Embryonic facial prominence (tissue), 1 donor: ENCODE measurements around the gene NT5C1A.

ENCODE experiments used
- DNase-seq: peaks from one replicate; pipeline ENCODE4 v3.0.0-alpha.2; 2016; ENCODE audit errors: extremely low spot score

Gene NT5C1A

GRCh38 chr1:39637361-39637760 is 34.5 kb downstream of the NT5C1A start:
- DNase-seq, result no peak

GRCh38 chr1:39635871-39636210 is 36.1 kb downstream of the NT5C1A start:
- DNase-seq, result no peak

- no peak for DNase-seq
These were observed 36.6 kb downstream of the NT5C1A start for GRCh38 chr1:39635205-39635870.

- no peak for DNase-seq
These were observed 38.5 kb downstream of the NT5C1A start for GRCh38 chr1:39633422-39633821.

GRCh38 chr1:39632682-39633417 is 39.1 kb downstream of the NT5C1A start:
- no peak for DNase-seq

- DNase-seq, result no peak
These were observed 39.6 kb downstream of the NT5C1A start for GRCh38 chr1:39632323-39632681.

- DNase-seq, result no peak
These were observed 40.3 kb downstream of the NT5C1A start for GRCh38 chr1:39631361-39632322.

- no peak for DNase-seq
These were observed 43.0 kb downstream of the NT5C1A start for GRCh38 chr1:39628807-39629350.

- DNase-seq, result no peak
These were observed 45.3 kb downstream of the NT5C1A start for GRCh38 chr1:39626646-39627045.

GRCh38 chr1:39625462-39626273 is 46.2 kb downstream of the NT5C1A start:
- DNase-seq, result no peak

- DNase-seq, result no peak
These were observed 46.9 kb downstream of the NT5C1A start for GRCh38 chr1:39625009-39625408.

GRCh38 chr1:39623053-39623452 is 48.9 kb downstream of the NT5C1A start:
- DNase-seq, result no peak

- no peak for DNase-seq
These were observed 49.5 kb downstream of the NT5C1A start for GRCh38 chr1:39622427-39622826.

GRCh38 chr1:39620659-39621165 is 51.2 kb downstream of the NT5C1A start:
- no peak for DNase-seq

- no peak for DNase-seq
These were observed 54.3 kb downstream of the NT5C1A start for GRCh38 chr1:39617488-39618049.

GRCh38 chr1:39615086-39615673 is 56.7 kb downstream of the NT5C1A start:
- no peak for DNase-seq

GRCh38 chr1:39614488-39614887 is 57.4 kb downstream of the NT5C1A start:
- DNase-seq, result no peak

GRCh38 chr1:39613250-39613649 is 58.7 kb downstream of the NT5C1A start:
- DNase-seq, result no peak

GRCh38 chr1:39609618-39610331 is 62.1 kb downstream of the NT5C1A start:
- DNase-seq, result no peak
